ENCODE data around the gene MFSD6L.
A peak's percentile ranks its signal among the peaks of the same experiment; 100 is the strongest.

Gene MFSD6L

DNA sequence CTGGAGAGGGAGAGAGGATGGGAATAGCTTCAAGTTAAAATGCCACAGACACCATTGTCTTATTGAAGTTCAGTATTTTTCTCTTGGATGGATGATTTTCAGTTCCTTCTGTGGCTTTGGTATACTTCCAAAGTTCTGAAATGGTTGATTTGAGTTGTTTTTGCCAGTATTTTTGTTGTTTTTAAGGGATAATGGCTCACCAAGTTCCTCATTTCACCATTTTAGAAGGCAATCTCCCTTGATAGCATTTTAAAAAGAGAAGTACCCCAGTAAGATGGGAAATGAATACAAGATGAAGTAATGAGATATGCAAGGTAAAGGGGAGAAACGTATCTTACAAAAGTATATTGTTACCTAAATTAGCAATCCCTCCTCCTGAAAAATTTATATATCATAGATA lies 22.3 kb downstream of the MFSD6L start:
- TF ChIP-seq, protein P1, sequence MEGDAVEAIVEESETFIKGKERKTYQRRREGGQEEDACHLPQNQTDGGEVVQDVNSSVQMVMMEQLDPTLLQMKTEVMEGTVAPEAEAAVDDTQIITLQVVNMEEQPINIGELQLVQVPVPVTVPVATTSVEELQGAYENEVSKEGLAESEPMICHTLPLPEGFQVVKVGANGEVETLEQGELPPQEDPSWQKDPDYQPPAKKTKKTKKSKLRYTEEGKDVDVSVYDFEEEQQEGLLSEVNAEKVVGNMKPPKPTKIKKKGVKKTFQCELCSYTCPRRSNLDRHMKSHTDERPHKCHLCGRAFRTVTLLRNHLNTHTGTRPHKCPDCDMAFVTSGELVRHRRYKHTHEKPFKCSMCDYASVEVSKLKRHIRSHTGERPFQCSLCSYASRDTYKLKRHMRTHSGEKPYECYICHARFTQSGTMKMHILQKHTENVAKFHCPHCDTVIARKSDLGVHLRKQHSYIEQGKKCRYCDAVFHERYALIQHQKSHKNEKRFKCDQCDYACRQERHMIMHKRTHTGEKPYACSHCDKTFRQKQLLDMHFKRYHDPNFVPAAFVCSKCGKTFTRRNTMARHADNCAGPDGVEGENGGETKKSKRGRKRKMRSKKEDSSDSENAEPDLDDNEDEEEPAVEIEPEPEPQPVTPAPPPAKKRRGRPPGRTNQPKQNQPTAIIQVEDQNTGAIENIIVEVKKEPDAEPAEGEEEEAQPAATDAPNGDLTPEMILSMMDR (IDR thresholded peaks at IDR 0.05) = no peak
- DNase-seq = no peak
- H3K4me1 ChIP-seq = peaks cover 0 to 32% (median 6%) of the 10 kb centered on the region in 4 donors
- intact Hi-C loops (cut with DNase I; ENCODE audit: low total_unique reads) = no loop called here
- H3K36me3 ChIP-seq = no peaks in the 10 kb centered on the region
- peak overlapping the region; percentile 16 to 50 for H3K27ac ChIP-seq
- no peak overlapping the region for H3K4me3 ChIP-seq
- no peaks in the 10 kb centered on the region for H3K27me3 ChIP-seq
- H3K9me3 ChIP-seq = no peaks in the 10 kb centered on the region

DNA sequence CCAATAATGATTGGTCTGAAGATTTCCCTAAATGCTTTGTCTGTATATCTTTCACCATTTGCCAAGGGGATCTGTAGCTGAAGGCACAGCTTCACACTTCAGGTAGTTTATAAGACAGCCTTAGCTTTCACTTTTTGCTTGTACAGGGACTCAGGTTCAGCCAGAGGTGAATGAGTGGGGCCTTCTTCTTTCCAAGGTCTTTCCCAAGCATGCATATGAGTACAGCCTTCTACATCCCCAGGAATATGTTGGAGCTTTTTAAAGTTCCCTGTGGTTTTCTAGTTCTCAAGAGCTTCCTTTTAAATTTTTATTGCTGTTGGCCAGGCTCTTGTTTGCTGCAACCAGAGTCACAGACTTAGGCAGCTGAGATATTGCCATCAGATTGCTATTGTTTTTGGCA lies 22.9 kb downstream of the MFSD6L start:
- no peaks in the 10 kb centered on the region for H3K36me3 ChIP-seq
- no peak for DNase-seq
- H3K27me3 ChIP-seq = no peaks in the 10 kb centered on the region
- TF ChIP-seq, protein P1 (IDR thresholded peaks at IDR 0.05) = no peak
- H3K4me3 ChIP-seq = no peak overlapping the region
- H3K27ac ChIP-seq = peak overlapping the region; percentile 16 to 50
- intact Hi-C loops (cut with DNase I; ENCODE audit: low total_unique reads) = no loop called here
- H3K9me3 ChIP-seq = no peaks in the 10 kb centered on the region
- peaks cover 0 to 32% (median 6%) of the 10 kb centered on the region in 4 donors for H3K4me1 ChIP-seq

DNA sequence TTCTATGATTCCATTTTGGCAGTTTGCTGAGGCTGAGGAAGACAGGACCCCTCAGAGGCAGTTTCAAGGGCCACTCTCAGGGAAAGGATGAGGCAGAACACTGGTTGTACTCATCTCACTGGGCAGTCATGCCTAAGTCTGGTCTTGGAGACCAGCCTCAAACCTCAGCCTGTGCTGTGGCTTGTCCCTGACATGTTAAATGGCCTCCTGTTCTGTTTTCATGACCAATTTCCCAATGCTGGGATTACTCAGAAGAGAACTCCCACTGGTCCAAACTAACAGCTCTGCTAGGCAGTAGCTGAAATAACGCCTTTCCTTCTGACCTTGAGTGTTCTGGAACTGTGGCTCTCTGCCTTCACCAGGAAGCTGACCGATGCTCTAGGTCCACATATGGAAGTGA lies 32.4 kb downstream of the MFSD6L start:
- no peak for DNase-seq
- Histone ChIP-seq H3K27ac (no peak overlapping the region), H3K36me3 (no peaks in the 10 kb centered on the region), H3K27me3 (no peaks in the 10 kb centered on the region), H3K4me3 (no peak overlapping the region), H3K9me3 (no peaks in the 10 kb centered on the region), H3K4me1 (no peaks in the 10 kb centered on the region)
- TF ChIP-seq, protein P1 (IDR thresholded peaks at IDR 0.05) = no peak
- intact Hi-C loops (cut with DNase I; ENCODE audit: low total_unique reads) = no loop called here

DNA sequence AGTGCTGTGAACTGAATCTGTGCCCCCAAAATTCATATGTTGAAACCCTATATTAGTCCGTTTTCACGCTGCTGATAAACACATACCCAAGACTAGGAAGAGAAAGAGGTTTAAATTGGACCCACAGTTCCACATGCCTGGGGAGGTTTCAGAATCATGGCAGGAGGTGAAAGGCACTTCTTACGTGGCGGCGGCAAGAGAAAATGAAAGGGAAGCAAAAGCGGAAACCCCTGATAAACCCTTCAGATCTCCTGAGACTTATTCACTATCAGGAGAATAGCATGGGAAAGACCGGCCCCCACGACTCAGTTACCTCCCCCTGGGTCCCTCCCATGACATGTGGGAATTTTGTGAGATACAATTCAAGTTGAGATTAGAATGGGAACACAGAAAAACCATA lies 37.2 kb downstream of the MFSD6L start:
- DNase-seq = no peak
- Histone ChIP-seq H3K9me3 (no peaks in the 10 kb centered on the region), H3K27ac (no peak overlapping the region), H3K4me1 (no peaks in the 10 kb centered on the region), H3K36me3 (no peaks in the 10 kb centered on the region), H3K4me3 (no peak overlapping the region), H3K27me3 (no peaks in the 10 kb centered on the region)
- intact Hi-C loops (cut with DNase I; ENCODE audit: low total_unique reads) = no loop called here
- TF ChIP-seq, protein P1 (IDR thresholded peaks at IDR 0.05) = no peak

DNA sequence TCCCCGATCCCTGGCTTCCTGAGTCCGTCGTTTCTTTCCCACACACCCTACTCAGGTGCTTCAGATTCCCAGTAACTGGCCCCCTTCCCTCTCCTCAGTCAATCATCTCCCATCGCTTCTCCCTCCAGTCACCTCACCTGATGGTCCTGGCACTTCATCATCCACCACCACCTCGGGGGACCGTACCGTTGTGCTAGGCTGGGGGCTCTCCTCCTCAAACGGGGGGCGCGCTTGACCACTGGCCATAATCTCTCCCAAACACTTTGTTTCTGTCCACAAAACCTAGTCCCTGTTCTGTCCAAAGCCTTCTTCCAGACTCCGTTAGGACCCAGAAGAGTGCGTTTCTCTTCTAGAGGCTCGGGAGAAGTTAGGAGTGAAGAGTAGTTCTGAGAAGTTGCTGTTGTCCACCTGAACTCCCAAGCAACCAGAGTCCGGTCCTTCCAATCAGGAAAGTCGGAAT lies 41.0 kb downstream of the MFSD6L start, which contains the start of gene SPDYE4:
Gene SPDYE4 (minus strand): TSS at position 410 of the 460 bp plus-strand sequence. CDS start 164 bp downstream, at position 246.
- no peak for DNase-seq
- no peak within 1 kb of the TSS for H3K4me3 ChIP-seq
- no peak within 1 kb of the TSS for H3K27ac ChIP-seq
- H3K4me1 ChIP-seq = no peaks in the 10 kb centered on the region
- intact Hi-C loops (cut with DNase I; ENCODE audit: low total_unique reads) = no loop called here
- no peaks in the 10 kb centered on the region for H3K27me3 ChIP-seq
- TF ChIP-seq, protein P1 (IDR thresholded peaks at IDR 0.05) = no peak
- no peaks in the 10 kb centered on the region for H3K9me3 ChIP-seq
- H3K36me3 ChIP-seq = no peaks in the 10 kb centered on the region

DNA sequence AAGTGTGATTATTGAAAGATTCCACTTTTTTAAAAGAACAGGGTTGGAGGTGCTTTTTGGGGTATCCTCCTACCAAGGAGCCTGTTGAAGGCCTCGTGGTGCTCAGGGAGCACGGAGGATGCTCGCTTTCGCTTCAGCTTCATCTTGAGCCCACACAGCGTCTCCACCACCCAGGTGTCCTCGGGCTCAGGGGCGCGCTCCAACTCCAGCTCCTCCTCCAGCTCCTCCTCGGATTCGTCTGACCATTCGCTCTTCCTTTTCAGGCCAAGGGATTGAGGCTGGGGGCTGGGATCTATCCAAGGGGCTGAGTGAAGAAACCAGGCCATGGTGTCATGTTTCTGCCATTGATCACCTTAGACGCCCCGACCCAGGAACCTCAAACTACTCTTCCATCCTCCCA lies 42.0 kb downstream of the MFSD6L start:
- no peaks in the 10 kb centered on the region for H3K4me1 ChIP-seq
- H3K27ac ChIP-seq = no peak overlapping the region
- no peaks in the 10 kb centered on the region for H3K27me3 ChIP-seq
- no peaks in the 10 kb centered on the region for H3K9me3 ChIP-seq
- DNase-seq = no peak
- TF ChIP-seq, protein P1 (IDR thresholded peaks at IDR 0.05) = no peak
- intact Hi-C loops (cut with DNase I; ENCODE audit: low total_unique reads) = no loop called here
- H3K4me3 ChIP-seq = no peak overlapping the region
- no peaks in the 10 kb centered on the region for H3K36me3 ChIP-seq
